Testis (tissue), 3 donors: ENCODE measurements around the gene C3. TPM values are rescaled to one million over a fixed set of nuclear protein-coding genes. Genes with fewer than 3 reads are reported as not detected.

Source experiments
- DNase-seq: peaks from one replicate; pipeline ENCODE4 v3.0.0-alpha.2; 2019
- H3K27ac ChIP-seq, 2 donors: fragments of 200-600 bp; sonication (generic); one replicate each; pipeline ENCODE4 v1.5.1; 2019
- H3K27me3 ChIP-seq: fragments of 200-600 bp; sonication (generic); one replicate; pipeline ENCODE4 v1.5.1; 2019
- H3K36me3 ChIP-seq: fragments of 200-600 bp; sonication (generic); one replicate; pipeline ENCODE4 v1.5.1; 2017; ENCODE audit warnings: low read depth; ENCODE audit errors: missing control alignments
- H3K4me1 ChIP-seq: fragments of 200-600 bp; sonication (generic); one replicate; pipeline ENCODE4 v1.5.1; 2019
- H3K4me3 ChIP-seq, 2 donors: fragments of 200-600 bp; sonication (generic); one replicate each; pipeline ENCODE4 v1.5.1; 2017 to 2019
- H3K9me3 ChIP-seq: fragments of 200-600 bp; sonication (generic); one replicate; pipeline ENCODE4 v1.5.1; 2017
- POLR2A ChIP-seq: fragments of 450-650 bp; IDR thresholded peaks from one replicate; pipeline ENCODE4 v1.6.1; 2017; ENCODE audit warnings: antibody characterized with exemption, mild to moderate bottlenecking, moderate library complexity
- whole genome bisulfite sequencing, 2 donors: methylation state at CpG; one replicate each; pipeline ENCODE4 v1.1.5; 2018; 5-methylcytosine and 5-hydroxymethylcytosine counted together
- intact Hi-C: fragments of 100-400 bp; cut with DNase I; formaldehyde crosslinking; loops from one replicate; pipeline ENCODE4 v1.15.1; 2023; ENCODE audit warnings: low total_unique reads
- polyA plus RNA-seq: library from polyadenylated mRNA; stranded (reverse); fragments of 350-450 nt; fragmentation: Illumina TruSeq; extraction: RNeasy Lipid Tissue Mini Kit (QIAGEN cat#74804); gene quantifications from one replicate; pipeline ENCODE4 v1.2.3, GENCODE V29; 2014; ENCODE audit warnings: low read depth, low replicate concordance; ENCODE audit not compliant: insufficient read depth
- total RNA-seq, 2 donors: library from RNA; depleted of rRNA; stranded (reverse); fragments of >200 nt; gene quantifications; one replicate each; pipeline ENCODE4 v1.2.3, GENCODE V29; 2016
- TF ChIP-seq, protein P1 (sequence below), 3 experiments: fragments of 450-650 bp in 2 of 3; fragments of 200-600 bp in 1 of 3; sonication (generic) in 1 of 3; IDR thresholded peaks; one replicate each; pipeline ENCODE4 v1.5.1; 2016 to 2019; ENCODE audit warnings: antibody characterized with exemption in 3 of 3, mild to moderate bottlenecking in 2 of 3, moderate library complexity in 1 of 3

The C3 gene
- total and polyA plus RNA-seq, 3 donors from 2014 or later, result 49.5 to 500 (median 131) TPM

- H3K4me1 ChIP-seq, result no peaks in the 10 kb centered on the region
- intact Hi-C loops, result no loop called here
- no peak overlapping the region for H3K27ac ChIP-seq
- H3K4me3 ChIP-seq, result peak overlapping the region in 1 of 2 donors; percentile 21
- no peak for TF ChIP-seq POLR2A
- TF ChIP-seq, protein P1, sequence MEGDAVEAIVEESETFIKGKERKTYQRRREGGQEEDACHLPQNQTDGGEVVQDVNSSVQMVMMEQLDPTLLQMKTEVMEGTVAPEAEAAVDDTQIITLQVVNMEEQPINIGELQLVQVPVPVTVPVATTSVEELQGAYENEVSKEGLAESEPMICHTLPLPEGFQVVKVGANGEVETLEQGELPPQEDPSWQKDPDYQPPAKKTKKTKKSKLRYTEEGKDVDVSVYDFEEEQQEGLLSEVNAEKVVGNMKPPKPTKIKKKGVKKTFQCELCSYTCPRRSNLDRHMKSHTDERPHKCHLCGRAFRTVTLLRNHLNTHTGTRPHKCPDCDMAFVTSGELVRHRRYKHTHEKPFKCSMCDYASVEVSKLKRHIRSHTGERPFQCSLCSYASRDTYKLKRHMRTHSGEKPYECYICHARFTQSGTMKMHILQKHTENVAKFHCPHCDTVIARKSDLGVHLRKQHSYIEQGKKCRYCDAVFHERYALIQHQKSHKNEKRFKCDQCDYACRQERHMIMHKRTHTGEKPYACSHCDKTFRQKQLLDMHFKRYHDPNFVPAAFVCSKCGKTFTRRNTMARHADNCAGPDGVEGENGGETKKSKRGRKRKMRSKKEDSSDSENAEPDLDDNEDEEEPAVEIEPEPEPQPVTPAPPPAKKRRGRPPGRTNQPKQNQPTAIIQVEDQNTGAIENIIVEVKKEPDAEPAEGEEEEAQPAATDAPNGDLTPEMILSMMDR (IDR thresholded peaks at IDR 0.05), result no peak
- no peaks in the 10 kb centered on the region for H3K36me3 ChIP-seq
- H3K9me3 ChIP-seq, result no peaks in the 10 kb centered on the region
- WGBS, 2 donors, result 63 to 76% methylated on average over 24 to 25 of the region's 25 CpGs
- H3K27me3 ChIP-seq, result no peaks in the 10 kb centered on the region
- peak; percentile 30 for DNase-seq
Observed at GRCh38 chr19:6694147-6694815, 26.2 kb downstream of the C3 start.

DNA sequence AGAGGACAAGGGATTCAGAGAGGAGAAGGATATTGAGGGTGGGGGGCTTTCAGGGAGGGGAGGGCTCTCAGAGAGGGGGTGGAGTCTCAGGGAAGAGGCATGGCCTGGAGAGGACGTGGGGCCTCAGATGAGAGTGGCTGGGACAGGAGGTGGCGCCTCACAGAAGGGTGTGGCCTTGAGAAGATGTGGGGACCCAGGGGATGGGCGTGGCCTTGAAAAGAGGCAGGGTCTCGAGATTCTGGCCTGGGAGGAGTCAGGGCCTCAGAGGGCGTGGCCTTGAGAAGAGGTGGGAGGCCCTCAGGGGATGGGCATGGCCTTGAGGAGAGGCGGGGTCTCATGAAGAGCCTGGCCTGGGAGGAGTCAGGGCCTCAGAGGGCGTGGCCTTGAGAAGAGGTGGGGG, 26.8 kb downstream of the C3 start:
- H3K36me3 ChIP-seq, result no peaks in the 10 kb centered on the region
- H3K9me3 ChIP-seq, result no peaks in the 10 kb centered on the region
- DNase-seq, result peak; percentile 32
- H3K4me1 ChIP-seq, result no peaks in the 10 kb centered on the region
- H3K27ac ChIP-seq, result no peak overlapping the region
- intact Hi-C loops, result no loop called here
- peak overlapping the region in 1 of 2 donors; percentile 17 for H3K4me3 ChIP-seq
- H3K27me3 ChIP-seq, result no peaks in the 10 kb centered on the region
- 46 to 74% methylated on average over 7 of the region's 7 CpGs for WGBS, 2 donors
- TF ChIP-seq, protein P1 (IDR thresholded peaks at IDR 0.05), result no peak
- TF ChIP-seq POLR2A, result no peak

DNA sequence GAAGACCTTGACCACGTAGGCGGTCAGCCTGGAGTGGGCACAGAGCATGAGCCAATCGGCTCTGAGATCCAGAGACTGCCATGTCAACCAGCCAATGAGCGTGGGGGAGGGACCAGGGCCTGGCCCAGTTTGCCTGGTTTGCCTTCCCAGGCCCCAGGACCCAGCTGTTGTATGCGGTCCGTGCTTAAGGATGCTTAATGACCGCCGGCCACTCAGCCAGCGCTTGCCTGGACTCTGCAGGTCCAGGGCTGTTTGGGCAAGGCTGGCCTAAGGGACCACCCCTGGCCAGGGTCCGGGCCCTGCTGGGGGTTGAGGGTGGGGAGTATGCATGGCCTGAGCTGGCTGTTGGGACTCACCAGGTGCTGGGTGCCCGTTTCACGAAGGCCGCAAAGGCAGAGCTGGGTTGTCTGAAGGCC, 27.4 kb downstream of the C3 start:
- TF ChIP-seq POLR2A, result no peak
- TF ChIP-seq, protein P1 (IDR thresholded peaks at IDR 0.05), result no peak
- Histone ChIP-seq H3K27ac (no peak overlapping the region), H3K27me3 (no peaks in the 10 kb centered on the region), H3K4me1 (no peaks in the 10 kb centered on the region), H3K9me3 (no peaks in the 10 kb centered on the region), H3K36me3 (no peaks in the 10 kb centered on the region), H3K4me3 (peak overlapping the region in 1 of 2 donors; percentile 17)
- intact Hi-C loops, result no loop called here
- WGBS, 2 donors, result 64 to 74% methylated on average over 5 to 13 of the region's 13 CpGs
- DNase-seq, result peak; percentile 74

- intact Hi-C loops, result no loop called here
- DNase-seq, result no peak
- no peaks in the 10 kb centered on the region for H3K36me3 ChIP-seq
Observed at GRCh38 chr19:6692027-6692426, 28.4 kb downstream of the C3 start.

More at GRCh38 chr19:6692027-6692426, 28.4 kb downstream of the C3 start:
- H3K4me1 ChIP-seq, result no peaks in the 10 kb centered on the region
- H3K9me3 ChIP-seq, result no peaks in the 10 kb centered on the region
- no peak for TF ChIP-seq POLR2A
- TF ChIP-seq, protein P1 (IDR thresholded peaks at IDR 0.05), result no peak
- WGBS, 2 donors, result 83% methylated on average over 6 to 10 of the region's 10 CpGs
- no peaks in the 10 kb centered on the region for H3K27me3 ChIP-seq
- H3K27ac ChIP-seq, result no peak overlapping the region
- no peak overlapping the region for H3K4me3 ChIP-seq
